ENCODE measurements around the gene ANO5.

ANO5 gene

GRCh38 chr11:22216940-22217339, 24.1 kb downstream of the ANO5 start:
- H3K27me3 ChIP-seq (ENCODE audit: low read depth, low read length): no peaks in the 10 kb centered on the region
- H3K36me3 ChIP-seq (replicated peaks; ENCODE audit: low read depth, low read length): no peaks in the 10 kb centered on the region
- H3K79me2 ChIP-seq (ENCODE audit: low read length): no peaks in the 10 kb centered on the region
- no peaks in the 10 kb centered on the region for H3K4me1 ChIP-seq (ENCODE audit: low read length)
- no peak overlapping the region for H3K9ac ChIP-seq (ENCODE audit: low read length)
- no peak overlapping the region for H3K4me2 ChIP-seq (ENCODE audit: low read length)
- no peak overlapping the region for H2AFZ ChIP-seq (ENCODE audit: low read depth, low read length)
- TF ChIP-seq EZH2phosphoT487 (IDR thresholded peaks at IDR 0.05; ENCODE audit: low read depth): no peak
- TF ChIP-seq, protein P1, sequence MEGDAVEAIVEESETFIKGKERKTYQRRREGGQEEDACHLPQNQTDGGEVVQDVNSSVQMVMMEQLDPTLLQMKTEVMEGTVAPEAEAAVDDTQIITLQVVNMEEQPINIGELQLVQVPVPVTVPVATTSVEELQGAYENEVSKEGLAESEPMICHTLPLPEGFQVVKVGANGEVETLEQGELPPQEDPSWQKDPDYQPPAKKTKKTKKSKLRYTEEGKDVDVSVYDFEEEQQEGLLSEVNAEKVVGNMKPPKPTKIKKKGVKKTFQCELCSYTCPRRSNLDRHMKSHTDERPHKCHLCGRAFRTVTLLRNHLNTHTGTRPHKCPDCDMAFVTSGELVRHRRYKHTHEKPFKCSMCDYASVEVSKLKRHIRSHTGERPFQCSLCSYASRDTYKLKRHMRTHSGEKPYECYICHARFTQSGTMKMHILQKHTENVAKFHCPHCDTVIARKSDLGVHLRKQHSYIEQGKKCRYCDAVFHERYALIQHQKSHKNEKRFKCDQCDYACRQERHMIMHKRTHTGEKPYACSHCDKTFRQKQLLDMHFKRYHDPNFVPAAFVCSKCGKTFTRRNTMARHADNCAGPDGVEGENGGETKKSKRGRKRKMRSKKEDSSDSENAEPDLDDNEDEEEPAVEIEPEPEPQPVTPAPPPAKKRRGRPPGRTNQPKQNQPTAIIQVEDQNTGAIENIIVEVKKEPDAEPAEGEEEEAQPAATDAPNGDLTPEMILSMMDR (IDR thresholded peaks at IDR 0.05; ENCODE audit: low read depth, low read length): no peak
- H3K27ac ChIP-seq (ENCODE audit: low read length): no peak overlapping the region
- no peaks in the 10 kb centered on the region for H4K20me1 ChIP-seq (ENCODE audit: insufficient read depth, low read length)
- no peaks in the 10 kb centered on the region for H3K9me3 ChIP-seq (ENCODE audit: insufficient read depth, low read length)
- H3K4me3 ChIP-seq (ENCODE audit: low read length): no peak overlapping the region

GRCh38 chr11:22221143-22221542, 28.3 kb downstream of the ANO5 start:
- H4K20me1 ChIP-seq (ENCODE audit: insufficient read depth, low read length): no peaks in the 10 kb centered on the region
- no peak overlapping the region for H2AFZ ChIP-seq (ENCODE audit: low read depth, low read length)
- no peaks in the 10 kb centered on the region for H3K36me3 ChIP-seq (replicated peaks; ENCODE audit: low read depth, low read length)
- H3K9me3 ChIP-seq (ENCODE audit: insufficient read depth, low read length): no peaks in the 10 kb centered on the region
- no peak overlapping the region for H3K27ac ChIP-seq (ENCODE audit: low read length)
- no peak overlapping the region for H3K9ac ChIP-seq (ENCODE audit: low read length)
- H3K79me2 ChIP-seq (ENCODE audit: low read length): no peaks in the 10 kb centered on the region
- H3K27me3 ChIP-seq (ENCODE audit: low read depth, low read length): no peaks in the 10 kb centered on the region
- TF ChIP-seq, protein P1 (IDR thresholded peaks at IDR 0.05; ENCODE audit: low read depth, low read length): no peak
- no peak for TF ChIP-seq EZH2phosphoT487 (IDR thresholded peaks at IDR 0.05; ENCODE audit: low read depth)
- H3K4me2 ChIP-seq (ENCODE audit: low read length): no peak overlapping the region
- no peaks in the 10 kb centered on the region for H3K4me1 ChIP-seq (ENCODE audit: low read length)
- H3K4me3 ChIP-seq (ENCODE audit: low read length): no peak overlapping the region

- no peaks in the 10 kb centered on the region for H3K4me1 ChIP-seq (ENCODE audit: low read length)
- H3K27ac ChIP-seq (ENCODE audit: low read length): no peak overlapping the region
- H3K4me3 ChIP-seq (ENCODE audit: low read length): no peak overlapping the region
- H3K79me2 ChIP-seq (ENCODE audit: low read length): no peaks in the 10 kb centered on the region
- H3K27me3 ChIP-seq (ENCODE audit: low read depth, low read length): no peaks in the 10 kb centered on the region
- H2AFZ ChIP-seq (ENCODE audit: low read depth, low read length): no peak overlapping the region
- no peaks in the 10 kb centered on the region for H3K9me3 ChIP-seq (ENCODE audit: insufficient read depth, low read length)
- H3K4me2 ChIP-seq (ENCODE audit: low read length): no peak overlapping the region
- TF ChIP-seq EZH2phosphoT487 (IDR thresholded peaks at IDR 0.05; ENCODE audit: low read depth): no peak
- TF ChIP-seq, protein P1 (IDR thresholded peaks at IDR 0.05; ENCODE audit: low read depth, low read length): no peak
- H4K20me1 ChIP-seq (ENCODE audit: insufficient read depth, low read length): no peaks in the 10 kb centered on the region
- no peaks in the 10 kb centered on the region for H3K36me3 ChIP-seq (replicated peaks; ENCODE audit: low read depth, low read length)
- no peak overlapping the region for H3K9ac ChIP-seq (ENCODE audit: low read length)
Measured at GRCh38 chr11:22225190-22225589, 32.3 kb downstream of the ANO5 start.

DNA sequence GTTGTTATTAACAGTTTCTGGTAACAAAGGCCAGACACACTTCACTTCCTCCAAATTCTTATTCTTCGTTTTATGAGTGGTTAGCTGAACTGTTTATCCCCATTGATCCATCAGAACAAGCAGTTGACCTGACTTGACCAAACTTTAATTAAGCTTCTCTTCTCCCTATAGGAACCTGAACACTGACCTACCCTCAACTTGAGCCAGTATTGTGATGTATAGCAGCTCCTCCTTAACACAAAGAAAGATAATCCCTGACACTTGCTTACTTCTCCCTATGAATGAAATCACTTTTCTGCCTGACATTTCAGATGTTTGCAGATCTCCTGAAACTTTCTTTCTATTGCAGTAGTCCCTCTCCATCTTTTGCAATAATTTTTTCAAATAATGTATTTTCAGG, 41.9 kb downstream of the ANO5 start:
- H2AFZ ChIP-seq (ENCODE audit: low read depth, low read length): no peak overlapping the region
- no peaks in the 10 kb centered on the region for H4K20me1 ChIP-seq (ENCODE audit: insufficient read depth, low read length)
- no peaks in the 10 kb centered on the region for H3K36me3 ChIP-seq (replicated peaks; ENCODE audit: low read depth, low read length)
- H3K27ac ChIP-seq (ENCODE audit: low read length): no peak overlapping the region
- no peak overlapping the region for H3K4me2 ChIP-seq (ENCODE audit: low read length)
- TF ChIP-seq, protein P1 (IDR thresholded peaks at IDR 0.05; ENCODE audit: low read depth, low read length): no peak
- no peak for TF ChIP-seq EZH2phosphoT487 (IDR thresholded peaks at IDR 0.05; ENCODE audit: low read depth)
- H3K4me1 ChIP-seq (ENCODE audit: low read length): no peaks in the 10 kb centered on the region
- H3K4me3 ChIP-seq (ENCODE audit: low read length): no peak overlapping the region
- no peaks in the 10 kb centered on the region for H3K27me3 ChIP-seq (ENCODE audit: low read depth, low read length)
- no peaks in the 10 kb centered on the region for H3K79me2 ChIP-seq (ENCODE audit: low read length)
- no peaks in the 10 kb centered on the region for H3K9me3 ChIP-seq (ENCODE audit: insufficient read depth, low read length)
- H3K9ac ChIP-seq (ENCODE audit: low read length): no peak overlapping the region
